Stimulated activated CD4-positive, alpha-beta T cell treated with anti-CD3 and anti-CD28 coated beads, Interleukin-2, amount 100 ng/mL, for 24 hours (primary cell): ENCODE measurements around the gene MLLT10.

Experiments used
- DNase-seq, 2 donors: peaks; one replicate each; pipeline ENCODE4 v3.0.0-alpha.2; 2020

The MLLT10 gene

DNA sequence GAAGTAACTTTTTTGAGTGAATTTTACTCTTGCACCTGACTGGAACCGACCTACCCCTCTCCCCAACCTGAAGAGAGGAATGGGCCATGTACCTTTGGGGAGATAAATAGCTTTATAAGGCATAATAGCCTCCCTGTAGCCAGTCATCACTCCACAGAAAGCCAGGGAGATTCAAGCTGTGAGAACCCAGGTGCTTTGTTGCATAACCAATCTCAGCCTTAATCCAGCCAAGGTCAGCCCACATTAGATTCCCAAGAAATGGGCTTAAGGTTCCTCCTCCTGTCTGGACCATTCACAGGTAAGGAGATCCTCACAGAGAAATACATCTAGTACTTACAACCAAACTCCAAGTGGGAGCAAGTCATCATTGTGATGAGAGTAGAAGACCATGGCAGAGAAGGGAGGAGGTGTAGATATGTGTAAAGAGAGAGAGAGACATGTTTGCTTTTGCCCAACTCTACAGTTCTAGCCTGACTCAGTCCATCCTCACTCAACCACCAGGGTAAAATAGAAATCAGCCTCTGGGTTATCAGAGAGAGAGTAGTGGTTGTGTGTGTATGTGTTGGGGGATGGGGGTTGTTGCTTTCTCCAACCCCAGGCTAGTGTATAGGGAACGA, 32.2 kb upstream of the MLLT10 start:
- no peak for DNase-seq

DNA sequence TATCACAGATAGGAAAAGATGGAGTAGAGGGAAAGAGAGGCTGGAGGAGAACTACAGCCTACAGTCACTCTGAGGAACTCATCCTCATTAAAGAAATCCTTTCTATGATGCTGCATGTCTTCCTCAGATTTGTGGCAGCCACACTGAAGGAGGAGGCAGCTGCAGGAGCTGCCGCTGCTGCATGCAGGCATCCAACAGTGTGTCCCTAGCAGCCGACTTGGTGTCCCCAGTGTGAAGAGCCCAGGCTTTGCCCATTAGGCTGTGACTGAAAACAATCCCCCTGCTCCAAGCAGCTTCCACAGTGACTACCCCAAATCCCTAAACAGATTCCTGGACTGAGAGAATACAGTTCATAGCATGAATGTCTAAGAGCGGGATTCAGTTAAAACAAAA, 31.7 kb upstream of the MLLT10 start:
- DNase-seq = no peak

DNA sequence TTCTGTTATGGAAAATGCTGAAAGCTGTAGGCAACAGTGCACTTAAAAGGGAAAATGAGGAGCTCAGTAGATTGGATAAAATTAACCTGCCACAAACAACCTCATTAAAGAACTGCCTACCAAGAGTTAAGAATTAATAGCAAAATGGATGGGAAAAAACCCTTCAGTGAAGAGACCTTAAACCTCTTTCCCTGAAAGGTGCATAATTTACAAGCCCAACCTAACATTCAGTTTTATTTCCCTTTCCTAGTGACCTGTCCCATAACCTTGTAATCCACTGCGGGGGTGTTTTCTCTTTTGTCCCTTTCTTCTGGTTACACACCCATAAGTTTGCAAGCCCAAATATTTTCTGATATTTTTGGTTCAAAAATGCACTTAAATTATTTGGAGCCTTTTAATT, 30.5 kb upstream of the MLLT10 start:
- no peak for DNase-seq

DNA sequence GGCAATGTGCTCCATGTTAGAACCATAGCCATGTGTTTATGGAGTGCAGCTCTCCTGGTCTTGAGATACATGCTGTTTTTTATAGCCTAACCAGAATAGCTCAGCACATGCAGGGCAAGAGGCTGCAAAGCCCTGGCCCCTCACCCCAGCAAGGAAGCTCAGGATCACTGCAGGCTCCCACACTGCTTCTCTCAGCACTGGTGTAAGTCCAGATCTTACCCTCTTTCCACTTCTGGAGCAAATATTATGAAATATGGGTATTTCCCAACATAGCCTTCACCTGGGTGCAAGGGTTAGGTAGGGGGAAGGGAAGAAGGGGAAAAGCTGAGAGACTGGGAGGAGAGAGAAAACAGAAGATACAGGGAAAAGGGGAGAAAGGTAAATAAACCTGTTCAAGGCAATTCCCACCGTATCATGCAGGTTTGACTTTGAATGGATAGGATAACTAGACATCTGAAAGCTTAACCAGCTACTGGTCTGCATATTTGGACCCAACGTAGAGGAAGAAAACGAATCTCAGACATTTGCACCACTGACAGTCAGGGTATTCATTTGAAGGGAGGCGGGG, 28.2 kb upstream of the MLLT10 start:
- DNase-seq = no peak

DNA sequence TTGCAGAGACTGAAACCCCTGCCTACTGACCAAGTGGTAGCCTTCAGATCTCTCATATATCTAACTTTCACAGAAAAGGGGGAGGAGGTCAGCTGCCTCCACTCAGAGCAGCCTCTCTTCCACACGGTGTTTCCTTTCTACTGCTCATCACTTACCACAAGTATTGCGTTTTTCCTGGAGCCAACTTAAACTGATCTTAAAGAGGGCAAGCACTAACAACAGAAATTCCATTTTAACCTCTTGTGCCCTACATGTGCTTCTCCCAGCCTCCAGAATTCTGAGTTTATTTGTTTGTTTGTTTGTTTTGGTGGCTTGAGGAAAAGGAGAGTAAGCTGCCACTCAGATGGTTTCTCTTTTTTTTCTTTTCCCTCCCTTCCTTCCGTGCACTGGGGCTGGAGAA, 27.7 kb upstream of the MLLT10 start:
- no peak for DNase-seq

DNA sequence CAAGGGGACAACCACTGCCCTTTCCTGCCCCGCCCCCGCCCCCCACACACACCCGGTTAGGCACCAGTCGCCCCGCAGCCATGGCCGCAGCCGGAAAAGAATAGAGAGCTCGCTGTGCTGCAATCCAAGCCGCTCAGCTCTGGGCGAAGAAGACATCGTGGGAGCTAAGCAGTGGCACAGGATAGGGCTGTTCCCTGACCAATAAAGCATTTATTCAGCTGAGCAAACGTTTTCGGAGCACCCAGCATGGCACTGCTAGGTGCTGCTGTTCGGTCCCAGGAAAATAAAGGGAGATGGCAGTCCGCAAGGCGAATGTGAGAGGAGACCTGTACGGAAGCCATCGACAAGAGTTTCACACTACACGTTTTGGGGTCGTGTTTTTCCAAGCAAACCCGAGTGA, 26.9 kb upstream of the MLLT10 start:
- no peak for DNase-seq

DNA sequence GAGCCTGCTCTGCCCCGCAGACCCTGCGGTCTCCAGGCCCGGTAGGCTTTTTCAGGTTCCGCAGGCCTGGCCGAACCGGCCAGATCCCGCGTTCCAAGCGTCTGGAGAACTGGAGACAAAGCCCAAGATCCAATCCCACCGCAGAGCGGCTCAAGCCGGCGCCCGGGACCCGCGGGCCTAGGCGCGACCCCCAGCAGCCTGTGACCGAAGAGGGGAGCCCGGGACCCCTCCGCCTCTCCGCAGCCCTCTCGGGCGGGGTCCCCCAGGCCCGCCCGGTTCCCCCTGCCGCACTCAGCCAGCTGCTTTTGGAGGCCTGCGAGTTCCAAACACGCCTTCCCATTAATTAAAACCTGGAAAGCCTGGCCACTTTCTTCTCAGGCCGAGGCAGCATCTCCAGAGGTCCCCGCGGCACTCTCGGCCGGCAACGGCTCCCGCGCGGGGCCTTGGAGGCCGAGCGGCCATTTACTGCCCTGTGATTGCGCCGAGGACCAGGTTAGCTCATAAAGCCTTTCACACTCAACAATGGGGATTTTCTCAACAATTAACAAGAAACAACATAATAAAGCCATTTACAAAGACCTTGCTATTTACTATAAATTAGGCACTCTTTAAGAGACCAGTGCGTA, 25.2 kb upstream of the MLLT10 start:
- no peak for DNase-seq

DNA sequence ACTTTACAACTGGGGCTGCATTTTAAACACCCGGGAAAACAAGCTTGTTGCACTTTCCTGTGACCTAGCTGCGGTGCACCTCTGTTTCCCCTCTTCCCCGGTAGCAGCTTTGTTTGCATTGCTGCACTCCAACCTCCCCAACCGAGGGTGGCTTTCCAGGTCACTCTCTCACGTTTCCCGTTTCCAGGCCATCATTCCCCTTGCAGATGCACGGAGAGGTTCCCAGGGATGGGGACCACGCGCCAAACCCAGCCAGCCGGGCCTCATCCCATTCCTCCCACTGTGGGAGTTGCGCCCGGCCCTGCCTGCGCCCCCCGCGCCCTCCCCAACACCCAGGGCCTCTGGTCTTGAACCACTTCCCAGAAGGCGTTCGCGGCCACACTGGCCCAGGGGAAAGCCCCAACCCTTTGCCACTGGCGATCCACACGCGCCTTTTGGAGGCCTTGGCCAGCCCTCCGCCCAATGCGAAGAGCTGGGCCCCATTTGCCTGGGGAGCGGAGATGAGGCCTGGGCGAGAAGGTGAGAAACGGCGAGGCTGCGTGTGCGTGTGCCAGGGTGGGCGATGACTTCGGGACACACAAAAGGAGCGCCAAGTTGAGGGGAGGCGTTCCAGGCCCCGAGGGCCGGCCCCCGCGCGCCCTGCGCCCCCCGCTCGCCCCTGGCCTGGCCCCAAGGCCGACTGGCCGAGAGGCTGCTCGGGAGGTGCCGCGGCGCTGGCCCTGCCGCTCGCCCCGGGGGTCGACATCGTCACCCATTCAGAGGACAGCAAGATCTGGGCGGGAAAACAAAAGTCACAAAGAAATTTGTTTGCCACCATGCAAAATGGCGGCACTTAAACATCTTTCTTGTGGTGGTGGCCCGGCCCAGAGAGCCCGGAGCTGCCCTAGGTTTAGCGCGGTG, 24.4 kb upstream of the MLLT10 start:
- no peak for DNase-seq

DNA sequence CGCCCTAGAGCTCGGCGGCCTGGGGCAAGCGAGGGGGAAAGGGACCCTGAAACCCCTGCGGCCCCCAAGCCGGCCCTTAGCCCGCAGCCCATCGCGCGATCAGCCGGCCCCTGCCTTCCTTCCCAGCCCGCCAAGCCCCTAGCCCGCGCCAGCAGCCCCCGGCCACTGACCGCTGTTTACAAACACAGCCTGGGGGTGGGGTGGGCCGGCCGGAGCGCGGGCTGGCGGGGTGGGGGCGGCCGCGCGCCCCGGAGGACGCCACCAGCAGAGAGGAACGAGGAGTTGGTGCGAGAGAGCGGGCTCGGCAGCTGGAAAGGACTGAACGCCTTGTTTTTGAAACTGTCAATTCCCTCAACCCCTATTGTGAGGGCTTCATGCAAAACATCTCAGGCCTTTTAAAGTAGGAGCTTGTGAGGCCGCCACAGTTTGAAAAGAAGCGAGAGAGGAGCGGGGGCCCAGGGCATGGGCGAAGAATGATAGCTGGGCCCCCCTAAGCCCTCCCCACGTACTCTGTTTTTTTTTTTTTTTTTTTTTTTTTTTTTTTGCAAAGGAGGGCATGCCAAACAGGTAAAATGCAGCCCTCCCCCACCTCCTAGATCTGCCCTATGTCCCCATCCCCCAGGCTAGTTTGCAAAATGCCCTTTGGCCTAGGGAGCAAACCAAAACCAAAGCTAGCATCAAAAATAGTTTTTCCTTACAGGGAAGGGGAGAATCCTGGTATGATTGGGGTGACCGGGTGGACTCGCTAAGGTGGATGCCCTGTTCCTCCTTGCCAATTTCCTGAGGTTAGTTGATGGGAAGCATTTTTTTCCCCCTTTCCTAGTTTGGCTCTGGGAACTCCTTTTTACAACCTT, 23.6 kb upstream of the MLLT10 start:
- no peak for DNase-seq

DNA sequence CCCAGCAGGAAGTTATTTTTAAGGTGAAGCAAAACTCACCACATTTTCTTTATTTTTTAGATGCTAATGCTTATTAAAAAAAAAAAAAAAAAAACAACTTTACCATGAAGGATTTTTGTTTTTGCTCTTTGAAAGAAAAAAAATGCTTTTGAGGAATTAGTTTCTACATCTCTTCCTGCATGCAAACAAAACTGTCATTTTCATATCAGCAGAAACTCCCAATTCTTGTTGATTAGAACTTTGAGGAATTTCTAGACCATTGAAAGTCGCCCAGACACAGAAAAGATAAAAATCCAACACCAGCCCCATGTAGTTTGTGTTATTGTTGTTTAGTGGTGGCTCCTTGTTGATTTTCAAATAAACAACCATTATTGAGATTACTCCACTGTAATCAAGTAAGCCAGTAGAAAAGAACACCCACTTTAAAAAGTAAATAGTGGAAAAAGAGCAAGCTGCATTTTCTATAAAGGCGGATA, 22.9 kb upstream of the MLLT10 start:
- no peak for DNase-seq

DNA sequence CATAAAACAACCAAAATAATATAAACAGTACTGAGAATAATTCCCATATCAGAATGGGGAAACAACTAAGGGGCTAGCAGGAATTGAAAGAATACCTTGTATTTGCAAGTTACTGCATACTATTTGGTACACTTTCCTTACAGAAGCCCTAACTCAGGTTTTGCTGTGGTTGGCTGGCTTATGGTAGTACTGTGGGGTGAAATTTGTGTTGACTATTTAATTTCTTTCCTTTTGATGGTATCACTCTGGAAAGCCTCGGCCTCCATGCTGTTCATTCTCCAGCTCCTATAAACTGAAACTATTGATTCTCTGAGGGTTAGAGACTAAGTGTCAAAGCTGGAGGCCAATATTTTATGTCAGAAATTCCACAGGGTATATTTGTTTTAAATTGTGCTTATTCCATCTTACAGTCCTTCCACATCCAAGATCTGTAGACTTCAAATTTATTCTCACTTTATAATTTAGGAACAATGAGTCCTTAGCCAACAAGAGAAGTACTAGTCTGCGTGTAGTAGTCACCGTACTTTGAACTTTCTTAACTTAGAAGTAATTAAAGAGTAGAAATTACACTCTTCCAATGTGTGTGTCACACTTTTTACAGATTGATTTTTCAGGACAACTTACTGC, 22.0 kb upstream of the MLLT10 start:
- no peak for DNase-seq

DNA sequence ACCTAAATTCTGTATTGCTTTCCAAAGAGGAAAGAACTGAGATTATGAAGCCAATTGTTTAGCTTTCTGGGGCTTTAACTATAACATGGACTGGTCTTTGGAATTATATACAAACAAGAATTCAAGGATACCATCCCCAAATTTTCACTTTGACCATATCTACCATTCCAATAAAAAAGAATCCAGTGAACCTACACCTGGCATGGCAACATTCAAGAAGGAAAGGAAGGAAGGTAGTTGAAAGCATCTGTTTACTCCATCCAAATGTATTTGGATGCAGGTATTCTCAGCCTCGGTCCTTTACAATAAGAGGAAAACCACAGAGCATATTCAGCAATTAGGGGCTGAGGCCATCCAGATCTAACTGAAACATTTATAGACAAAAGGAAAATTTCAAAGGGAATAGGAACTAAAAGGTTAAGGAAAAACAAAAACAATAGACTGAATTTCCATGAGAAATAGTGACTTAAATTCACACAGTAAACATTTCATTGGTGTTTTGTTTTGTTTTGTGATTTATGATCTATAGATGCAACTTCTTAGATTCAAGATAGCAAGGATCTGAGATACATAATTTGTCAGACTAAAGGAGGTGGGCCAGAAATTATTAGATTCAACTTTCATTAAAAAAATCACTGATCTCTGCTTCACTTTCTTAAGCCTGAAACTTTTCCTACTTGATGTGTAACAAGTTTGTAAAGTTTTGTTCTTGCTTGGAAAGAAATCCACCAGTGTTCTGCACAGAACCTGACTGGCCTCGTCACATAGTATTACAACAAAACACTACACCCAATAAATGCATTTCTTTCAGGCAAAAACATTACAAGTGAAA, 21.2 kb upstream of the MLLT10 start:
- no peak for DNase-seq

DNA sequence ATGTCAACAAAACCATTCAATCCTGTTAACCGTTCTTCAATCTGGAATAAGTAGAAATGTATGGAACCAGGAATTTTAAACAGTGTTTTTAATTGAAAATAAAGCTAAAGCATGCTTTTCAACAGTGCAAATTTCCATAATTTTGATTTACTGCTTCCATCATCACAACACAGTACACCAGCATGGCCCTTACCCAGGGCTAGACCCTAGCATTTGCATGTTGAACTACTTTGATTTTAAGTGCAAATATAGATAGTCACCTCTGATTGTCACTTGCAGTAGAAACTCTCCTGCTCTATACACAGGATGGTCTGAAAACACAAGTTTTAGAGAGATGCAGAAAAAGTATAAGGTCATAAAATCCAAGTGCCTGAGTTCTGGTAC, 20.6 kb upstream of the MLLT10 start:
- DNase-seq = no peak

DNA sequence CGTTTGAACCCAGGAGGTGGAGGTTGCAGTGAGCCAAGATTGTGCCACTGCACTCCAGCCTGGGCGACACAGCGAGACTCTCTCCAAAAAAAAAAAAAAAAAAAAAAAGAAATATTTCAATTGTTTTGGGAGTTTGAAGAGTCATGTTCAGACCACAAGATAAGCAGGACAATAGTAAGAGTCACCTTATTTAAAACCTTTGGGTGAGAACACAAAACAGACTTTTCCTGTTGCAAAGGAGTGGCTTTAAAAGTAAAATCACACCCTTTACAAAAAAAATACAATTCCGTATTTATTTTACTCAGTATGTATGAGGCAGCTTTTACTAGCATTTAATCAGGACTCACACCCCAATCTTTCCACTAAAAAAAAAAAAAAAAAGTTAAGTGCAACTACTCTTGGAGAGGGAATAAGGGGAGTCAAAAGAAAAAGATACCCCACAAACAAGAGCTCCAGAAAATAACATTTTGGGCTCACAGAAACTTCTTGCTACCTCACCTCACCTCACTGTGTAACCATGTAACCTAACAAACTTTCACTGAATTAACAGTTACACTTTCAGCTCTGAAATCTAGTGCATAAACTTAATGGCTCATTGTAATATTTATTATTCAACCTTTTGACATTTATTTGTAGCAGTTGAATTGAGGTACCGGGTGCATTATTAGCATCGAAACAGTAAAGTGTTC, 19.8 kb upstream of the MLLT10 start:
- DNase-seq = no peak

DNA sequence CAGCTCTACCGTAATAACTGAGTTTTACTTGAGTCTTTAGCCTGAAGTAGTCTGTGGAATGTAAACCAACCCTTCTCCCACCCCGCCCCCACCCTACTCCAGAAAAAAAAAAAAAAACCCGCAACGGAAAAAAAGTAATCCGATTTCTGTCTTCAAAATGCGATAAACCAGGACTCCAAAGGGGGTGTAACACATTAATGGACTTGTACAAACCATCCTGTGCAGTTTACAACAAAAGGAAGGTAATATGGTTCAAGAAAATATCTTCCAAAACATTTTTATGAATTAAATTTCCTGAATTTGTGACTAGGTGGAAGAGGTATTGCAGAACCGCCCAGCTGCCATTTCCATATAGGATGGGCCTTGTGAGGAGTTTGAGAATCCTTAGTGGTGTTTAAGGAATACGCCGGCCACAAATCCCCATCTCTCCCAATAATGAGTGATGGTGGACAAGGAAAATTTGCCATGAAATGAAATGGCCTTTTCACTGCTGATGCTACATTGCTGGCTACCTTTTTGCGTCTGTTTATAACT, 19.1 kb upstream of the MLLT10 start:
- no peak for DNase-seq

DNA sequence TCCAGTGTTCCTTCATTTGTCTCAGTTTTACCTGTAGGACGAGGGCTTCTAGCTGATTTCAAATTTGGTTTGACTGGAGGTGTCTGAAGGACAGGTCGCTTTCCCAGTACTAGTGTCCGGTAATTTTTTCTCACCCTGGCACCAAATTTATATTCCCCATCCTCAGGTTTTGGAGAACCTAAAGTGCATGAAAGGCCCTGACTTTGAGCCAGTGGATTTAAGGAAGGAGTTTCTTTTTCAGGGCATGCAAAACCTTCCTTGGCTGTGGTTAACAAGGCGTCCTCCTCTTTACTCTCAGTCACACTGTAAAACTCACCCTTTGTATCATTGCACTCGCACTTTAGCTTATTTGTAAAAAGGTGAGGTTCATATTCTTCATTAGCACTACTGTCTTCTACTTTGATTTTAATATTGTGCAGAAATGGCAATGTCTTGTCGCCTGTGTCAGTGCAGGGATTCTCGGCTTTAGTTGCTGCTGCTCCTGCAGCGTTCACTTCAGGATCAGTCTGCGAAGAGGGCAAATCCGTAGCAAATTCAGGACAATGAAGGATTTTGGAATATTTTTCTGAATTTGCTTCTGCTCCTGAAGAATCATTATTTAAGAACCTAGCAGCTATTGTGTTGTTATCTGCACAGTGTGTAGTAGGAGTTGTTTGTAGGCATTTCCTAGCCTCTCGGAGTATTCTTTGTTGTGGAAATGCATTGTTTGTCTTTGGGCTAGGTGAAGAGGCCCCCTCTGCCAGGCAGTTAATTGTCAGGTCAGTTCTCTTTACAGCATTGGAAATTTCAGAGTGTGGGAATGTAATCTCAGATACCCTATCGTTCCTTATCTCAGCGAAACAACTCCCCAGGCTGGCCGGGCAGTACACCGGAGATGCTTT, 18.4 kb upstream of the MLLT10 start:
- DNase-seq = no peak

DNA sequence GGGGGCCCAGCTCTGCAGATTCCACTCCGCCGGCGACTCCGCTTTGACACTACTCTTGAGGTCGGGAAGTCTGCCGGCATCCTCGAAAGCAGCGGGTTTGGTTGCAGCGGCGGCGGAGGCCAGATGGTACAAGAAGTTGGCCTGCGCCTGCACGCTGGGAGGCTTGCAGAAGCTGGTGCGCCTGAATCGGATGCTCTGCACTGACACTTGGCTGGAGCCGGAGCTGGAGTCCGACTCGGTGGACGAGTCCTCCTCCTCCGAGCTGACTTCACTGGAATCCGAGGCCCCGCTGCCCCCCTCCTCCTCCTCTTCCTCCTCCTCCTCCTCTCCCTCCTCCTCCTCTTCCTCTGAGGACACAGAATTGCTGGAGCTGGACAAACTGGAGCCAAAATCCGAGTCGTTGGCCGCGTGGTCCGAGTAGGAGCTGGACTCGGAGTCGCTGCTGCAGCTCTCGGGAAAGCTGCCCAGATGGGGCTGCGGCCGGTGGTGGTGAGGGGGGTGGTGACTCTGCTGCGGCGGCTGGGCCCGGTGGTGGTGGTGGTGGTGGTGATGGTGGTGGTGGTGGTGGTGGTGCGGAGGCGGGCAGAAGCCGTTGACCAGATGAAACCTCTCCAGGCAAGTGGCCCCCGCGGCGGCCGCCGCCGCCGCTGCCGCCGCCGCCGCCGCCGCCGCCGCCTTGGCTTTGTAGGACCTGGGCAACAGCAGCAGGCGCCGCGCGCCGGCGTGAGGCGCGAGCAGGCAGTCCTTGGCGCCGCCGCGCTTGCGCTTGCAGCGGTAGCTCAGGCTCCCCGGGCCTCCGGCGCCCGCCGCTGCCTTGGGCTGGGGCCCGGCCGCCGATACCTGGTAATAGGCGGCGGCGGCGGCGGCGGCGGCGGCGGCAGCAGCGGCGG, 17.5 kb upstream of the MLLT10 start:
- DNase-seq = peak; percentile 45 to 64
